Cardiac septum (tissue), 1 donor: ENCODE data around the gene DEFB129. TPM values are rescaled to one million over a fixed set of nuclear protein-coding genes. Genes with fewer than 3 reads are reported as not detected.
"Not testable (repeated sequence)": the region's sequence is repeated elsewhere in the genome, so short reads cannot be mapped to it uniquely, and the experiment has no call there.

ENCODE experiments used
- DNase-seq: peaks from one replicate; pipeline ENCODE4 v3.0.0-alpha.2; 2020; ENCODE audit warnings: low spot score
- intact Hi-C: fragments of 100-400 bp; cut with DNase I; formaldehyde crosslinking; loops from one replicate; pipeline ENCODE4 v1.14.0; 2022
- long read RNA-seq: library from polyadenylated mRNA; unstranded; transcript quantifications from one replicate; pipeline ENCODE4 v2.0.0, GENCODE V29; 2021
- total RNA-seq: library from RNA; stranded (reverse); fragmentation: NEBNext Ultra II Directional; extraction: Animal tissue kit (Norgen Biotek cat#: 25700); gene quantifications from one replicate; pipeline ENCODE4 v1.2.1, GENCODE V29; 2021
- donor health status: DM: no; HTN: no; CAD: no.

DEFB129 gene
- total RNA-seq, result not detected
- long read RNA-seq, result 0 reads

- intact Hi-C loops, result no loop called here
Observed at GRCh38 chr20:226958-227357, at the start of gene DEFB129. Gene DEFB129 (plus strand): TSS chr20:227258. CDS start chr20:227289, 31 bp downstream.

GRCh38 chr20:184288-184687, 42.8 kb upstream of the DEFB129 start:
- intact Hi-C loops, result no loop called here
- no peak for DNase-seq

More at GRCh38 chr20:226958-227357, at the start of gene DEFB129:
- no peak for DNase-seq

- intact Hi-C loops, result no loop called here
Observed at GRCh38 chr20:187733-188132, 39.3 kb upstream of the DEFB129 start.

GRCh38 chr20:189611-190010, 37.4 kb upstream of the DEFB129 start, which contains the start of gene DEFB128:
Gene DEFB128 (minus strand): TSS chr20:189711. CDS start chr20:189623, 88 bp downstream.
- no peak for DNase-seq
- intact Hi-C loops, result no loop called here

More at GRCh38 chr20:187733-188132, 39.3 kb upstream of the DEFB129 start:
- DNase-seq, result no peak

- no peak for DNase-seq
- intact Hi-C loops, result no loop called here
Observed at GRCh38 chr20:198225-198624, 28.8 kb upstream of the DEFB129 start.

GRCh38 chr20:199996-200395, 27.1 kb upstream of the DEFB129 start:
- intact Hi-C loops, result no loop called here
- no peak for DNase-seq

- intact Hi-C loops, DNase-seq: not testable (repeated sequence)
Observed at GRCh38 chr20:203630-204029, 23.4 kb upstream of the DEFB129 start.

GRCh38 chr20:208942-209566, 18.0 kb upstream of the DEFB129 start:
- intact Hi-C loops, result no loop called here
- DNase-seq, result no peak

- intact Hi-C loops, result loop anchor here (5.0 kb wide), 1 partner anchor 56 kb away; no protein-coding TSS in a partner anchor
- no peak for DNase-seq
Observed at GRCh38 chr20:210809-211502, 16.1 kb upstream of the DEFB129 start.

GRCh38 chr20:214383-214782, 12.7 kb upstream of the DEFB129 start:
- intact Hi-C loops, result loop anchor here (5.0 kb wide), 1 partner anchor 53 kb away; no protein-coding TSS in a partner anchor
- DNase-seq, result no peak

- intact Hi-C loops, result no loop called here
- no peak for DNase-seq
Observed at GRCh38 chr20:215796-216195, 11.3 kb upstream of the DEFB129 start.

- no peak for DNase-seq
- intact Hi-C loops, result no loop called here
Observed at GRCh38 chr20:217266-217665, 9.8 kb upstream of the DEFB129 start.

GRCh38 chr20:219290-220115, 7.6 kb upstream of the DEFB129 start:
- no peak for DNase-seq
- intact Hi-C loops, result no loop called here

GRCh38 chr20:221258-221830, 5.7 kb upstream of the DEFB129 start:
- intact Hi-C loops, result no loop called here
- DNase-seq, result no peak

GRCh38 chr20:225879-226278, 1.2 kb upstream of the DEFB129 start:
- intact Hi-C loops, DNase-seq: not testable (repeated sequence)

GRCh38 chr20:227439-228105, 514 bp downstream of the DEFB129 start:
- DNase-seq, result no peak
- intact Hi-C loops, result no loop called here

- intact Hi-C loops, result no loop called here
- no peak for DNase-seq
Observed at GRCh38 chr20:235891-236290, 8.8 kb downstream of the DEFB129 start.

- no peak for DNase-seq
Observed at GRCh38 chr20:237489-237888, 10.4 kb downstream of the DEFB129 start.

GRCh38 chr20:237929-238328, 10.9 kb downstream of the DEFB129 start:
- no peak for DNase-seq
- intact Hi-C loops, result no loop called here

More at GRCh38 chr20:237489-237888, 10.4 kb downstream of the DEFB129 start:
- intact Hi-C loops, result no loop called here
